HUES64 (cell line): ENCODE data around the gene PRODH2.

Source experiments
- H3K27ac ChIP-seq: 2 replicates; pipeline ENCODE4 v1.7.0; 2013; ENCODE audit warnings: low read depth, low read length, inconsistent platforms
- H3K27me3 ChIP-seq: 2 replicates; pipeline ENCODE4 v1.6.1; 2013; ENCODE audit warnings: mild to moderate bottlenecking, low read length; ENCODE audit not compliant: insufficient read depth
- H3K36me3 ChIP-seq: 2 replicates; pipeline ENCODE4 v1.6.1; 2013; ENCODE audit warnings: mild to moderate bottlenecking, low read length; ENCODE audit not compliant: insufficient read depth
- H3K4me1 ChIP-seq: 2 replicates; pipeline ENCODE4 v1.6.1; 2013; ENCODE audit warnings: mild to moderate bottlenecking, low read length, moderate library complexity; ENCODE audit not compliant: insufficient read depth
- H3K4me3 ChIP-seq: 2 replicates; pipeline ENCODE4 v1.5.1; 2013; ENCODE audit warnings: mild to moderate bottlenecking, low read length, moderate library complexity
- H3K9ac ChIP-seq: 2 replicates; pipeline ENCODE4 v1.6.1; 2013; ENCODE audit warnings: mild to moderate bottlenecking, low read depth, low read length
- H3K9me3 ChIP-seq: 2 replicates; pipeline ENCODE4 v1.6.1; 2013; ENCODE audit warnings: low read depth, low read length; ENCODE audit not compliant: insufficient read depth
- WGBS: fragments of 150-250, 120-280 bp; methylation state at CpG from one replicate; pipeline ENCODE4 v1.1.7; 2013; ENCODE audit warnings: missing lambda C conversion rate; 5-methylcytosine and 5-hydroxymethylcytosine counted together

The PRODH2 gene

DNA sequence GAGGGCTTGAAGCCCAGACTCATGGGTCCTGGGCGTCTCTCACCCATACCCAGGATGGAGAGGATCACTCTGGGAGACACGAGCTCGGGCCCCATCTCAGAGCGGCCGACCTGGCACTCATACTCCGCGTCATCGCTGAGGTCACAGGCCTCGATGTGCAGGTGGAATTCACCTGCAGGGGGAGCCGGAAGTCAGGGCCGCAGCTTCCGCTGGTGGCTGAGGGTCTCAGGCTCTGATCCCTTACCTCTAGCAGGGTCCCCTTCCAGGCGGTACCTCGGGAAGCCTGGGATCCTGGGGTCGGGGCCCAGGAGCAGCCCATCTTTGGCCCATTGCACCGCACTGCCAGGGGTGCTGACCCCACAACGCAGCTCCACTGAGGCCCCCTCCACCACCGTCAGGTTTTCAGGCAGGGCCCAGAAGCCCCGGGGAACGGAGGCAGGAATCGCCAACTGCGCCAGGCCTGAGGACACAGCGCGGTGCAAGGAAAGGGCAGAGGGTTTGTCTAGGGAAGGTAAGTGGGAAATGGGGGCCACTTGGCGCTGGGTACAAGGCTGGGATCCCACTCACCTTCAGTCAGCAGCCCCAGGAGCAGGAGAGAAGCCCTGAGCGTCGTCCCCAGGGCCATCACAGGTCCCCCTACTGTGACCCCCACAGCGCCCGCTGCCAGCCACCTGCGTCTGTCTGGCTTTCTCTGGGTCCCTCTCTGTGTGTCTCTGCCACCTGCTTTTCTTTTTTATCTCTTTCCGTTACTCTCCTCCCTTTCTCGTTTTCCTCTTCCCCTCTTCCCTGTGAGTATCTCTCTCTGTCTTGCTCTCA lies 38.8 kb upstream of the PRODH2 start:
- no peak overlapping the region for H3K27ac ChIP-seq
- H3K36me3 ChIP-seq, result no peaks in the 10 kb centered on the region
- peaks cover 55% of the 10 kb centered on the region for H3K27me3 ChIP-seq
- H3K9me3 ChIP-seq, result no peaks in the 10 kb centered on the region
- peak overlapping the region; percentile 20; the same call in 1 of the 2 replicates for H3K4me3 ChIP-seq
- no peak overlapping the region for H3K9ac ChIP-seq
- H3K4me1 ChIP-seq, result no peaks in the 10 kb centered on the region
- WGBS, result 58% methylated on average over 32 of the region's 32 CpGs

DNA sequence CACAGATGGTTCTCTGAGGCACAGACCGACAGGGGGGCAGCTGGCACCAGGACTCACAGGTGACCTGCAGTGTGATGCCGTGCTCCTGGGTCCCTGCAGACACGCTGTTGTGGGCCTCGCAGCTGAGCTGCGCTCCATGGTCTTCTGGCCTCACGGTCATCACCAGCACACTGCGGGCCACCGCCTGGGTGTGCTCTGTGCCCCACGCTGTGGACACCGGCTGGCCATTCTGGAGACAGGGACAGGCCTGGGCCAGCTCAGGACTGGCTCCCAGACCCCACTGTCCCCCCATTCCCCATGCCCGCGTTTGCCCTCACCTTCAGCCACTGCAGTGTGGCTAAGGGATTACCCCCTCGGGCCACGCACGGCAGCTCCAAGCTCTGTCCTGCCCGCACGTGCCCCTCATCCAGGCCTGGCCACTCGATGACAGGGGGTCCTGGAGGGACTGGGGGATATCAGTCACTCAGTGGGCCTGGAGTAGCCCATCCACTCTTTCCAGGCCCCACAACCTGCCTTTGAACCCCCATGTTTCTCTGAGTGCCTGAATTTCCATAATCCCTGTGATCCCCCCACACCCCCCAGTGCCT lies 36.4 kb upstream of the PRODH2 start:
- H3K36me3 ChIP-seq, result no peaks in the 10 kb centered on the region
- H3K27ac ChIP-seq, result no peak overlapping the region
- H3K4me1 ChIP-seq, result no peaks in the 10 kb centered on the region
- H3K9me3 ChIP-seq, result no peaks in the 10 kb centered on the region
- no peak overlapping the region for H3K9ac ChIP-seq
- peaks cover 59% of the 10 kb centered on the region for H3K27me3 ChIP-seq
- WGBS, result 91% methylated on average over 18 of the region's 18 CpGs
- no peak overlapping the region for H3K4me3 ChIP-seq

DNA sequence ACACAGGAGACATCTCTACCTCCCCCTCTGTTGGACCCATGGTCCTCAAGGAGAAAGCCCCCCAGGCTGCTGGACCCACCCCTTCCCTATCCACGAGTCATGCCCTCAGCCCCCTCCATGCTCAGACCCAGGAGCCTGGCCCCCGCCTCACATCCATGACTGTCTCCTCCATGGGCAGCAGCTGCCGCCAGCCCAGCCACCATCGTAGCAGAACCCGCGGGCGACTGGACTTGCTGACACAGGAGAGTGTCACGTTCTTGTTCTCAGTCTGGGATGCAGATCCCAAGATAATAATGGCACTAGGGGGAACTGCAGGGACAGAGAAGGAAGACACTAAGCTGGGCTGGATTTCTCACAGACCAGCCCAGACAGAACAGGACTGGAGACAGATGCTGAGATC lies 35.8 kb upstream of the PRODH2 start:
- no peaks in the 10 kb centered on the region for H3K36me3 ChIP-seq
- H3K27ac ChIP-seq, result no peak overlapping the region
- H3K27me3 ChIP-seq, result peaks cover 64% of the 10 kb centered on the region
- H3K9me3 ChIP-seq, result no peaks in the 10 kb centered on the region
- no peak overlapping the region for H3K4me3 ChIP-seq
- WGBS, result 86% methylated on average over 8 of the region's 8 CpGs
- H3K9ac ChIP-seq, result no peak overlapping the region
- H3K4me1 ChIP-seq, result no peaks in the 10 kb centered on the region; the same call in 1 of the 2 replicates

GRCh38 chr19:35847911-35848310 lies 35.3 kb upstream of the PRODH2 start:
- WGBS, result 87% methylated on average over 8 of the region's 8 CpGs

GRCh38 chr19:35846038-35846668 lies 33.5 kb upstream of the PRODH2 start:
- peaks cover 87% of the 10 kb centered on the region for H3K27me3 ChIP-seq
- H3K9ac ChIP-seq, result no peak overlapping the region
- 5% methylated on average over 26 of the region's 26 CpGs for WGBS
- H3K36me3 ChIP-seq, result no peaks in the 10 kb centered on the region
- H3K9me3 ChIP-seq, result no peaks in the 10 kb centered on the region
- H3K4me1 ChIP-seq, result no peaks in the 10 kb centered on the region; the same call in 1 of the 2 replicates
- no peak overlapping the region for H3K27ac ChIP-seq
- peak overlapping the region; percentile 55 for H3K4me3 ChIP-seq

More at GRCh38 chr19:35847911-35848310, 35.3 kb upstream of the PRODH2 start:
- no peak overlapping the region for H3K27ac ChIP-seq
- H3K9ac ChIP-seq, result no peak overlapping the region
- H3K36me3 ChIP-seq, result no peaks in the 10 kb centered on the region
- H3K9me3 ChIP-seq, result no peaks in the 10 kb centered on the region
- H3K4me3 ChIP-seq, result no peak overlapping the region
- peaks cover 70% of the 10 kb centered on the region for H3K27me3 ChIP-seq
- no peaks in the 10 kb centered on the region; the same call in 1 of the 2 replicates for H3K4me1 ChIP-seq

DNA sequence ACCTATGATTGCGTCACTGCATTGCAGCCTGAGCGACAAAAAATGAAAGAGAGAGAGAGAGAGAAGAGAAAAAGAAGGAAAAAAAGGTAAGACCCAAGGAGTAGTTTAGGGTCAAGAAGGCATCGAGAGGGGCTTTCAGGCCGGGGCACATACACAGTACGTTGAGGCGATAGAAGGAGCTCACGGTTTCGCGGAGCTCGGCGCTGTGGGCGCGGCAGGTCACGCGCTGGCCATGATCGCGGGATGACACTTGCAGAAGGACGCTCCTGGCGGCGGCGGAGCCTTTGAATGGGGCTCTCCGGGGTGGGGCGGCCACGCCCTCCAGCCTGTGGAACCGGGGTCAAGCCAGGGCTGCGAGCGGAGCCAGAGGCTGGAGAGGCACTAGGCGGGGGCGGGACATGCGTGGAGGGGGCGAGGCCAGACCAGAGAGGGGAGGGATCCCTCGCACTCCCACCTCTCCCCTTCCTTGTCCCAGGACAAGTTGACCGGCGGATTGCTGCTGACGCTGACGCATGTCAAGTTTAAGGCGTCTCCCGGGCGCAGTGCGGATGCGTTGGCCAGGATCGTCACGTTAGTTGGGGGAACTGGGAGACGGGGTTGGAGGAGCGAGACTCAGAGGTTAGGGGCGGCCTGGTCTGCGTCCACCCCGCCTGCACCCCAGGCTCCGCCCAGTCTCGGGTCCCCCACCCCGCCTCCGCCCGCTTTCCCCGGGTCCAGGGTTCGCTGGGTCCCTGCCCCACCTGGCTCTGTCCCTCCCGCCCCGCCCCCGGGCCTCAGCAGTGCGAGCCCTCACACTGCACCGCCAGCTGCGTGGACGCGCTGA lies 32.8 kb upstream of the PRODH2 start:
- Histone ChIP-seq H3K4me1 (no peaks in the 10 kb centered on the region; the same call in 1 of the 2 replicates), H3K36me3 (no peaks in the 10 kb centered on the region), H3K9me3 (no peaks in the 10 kb centered on the region), H3K4me3 (peak overlapping the region; percentile 55), H3K27me3 (peaks cover 82% of the 10 kb centered on the region), H3K27ac (no peak overlapping the region), H3K9ac (no peak overlapping the region)
- 4% methylated on average over 63 of the region's 63 CpGs for WGBS

DNA sequence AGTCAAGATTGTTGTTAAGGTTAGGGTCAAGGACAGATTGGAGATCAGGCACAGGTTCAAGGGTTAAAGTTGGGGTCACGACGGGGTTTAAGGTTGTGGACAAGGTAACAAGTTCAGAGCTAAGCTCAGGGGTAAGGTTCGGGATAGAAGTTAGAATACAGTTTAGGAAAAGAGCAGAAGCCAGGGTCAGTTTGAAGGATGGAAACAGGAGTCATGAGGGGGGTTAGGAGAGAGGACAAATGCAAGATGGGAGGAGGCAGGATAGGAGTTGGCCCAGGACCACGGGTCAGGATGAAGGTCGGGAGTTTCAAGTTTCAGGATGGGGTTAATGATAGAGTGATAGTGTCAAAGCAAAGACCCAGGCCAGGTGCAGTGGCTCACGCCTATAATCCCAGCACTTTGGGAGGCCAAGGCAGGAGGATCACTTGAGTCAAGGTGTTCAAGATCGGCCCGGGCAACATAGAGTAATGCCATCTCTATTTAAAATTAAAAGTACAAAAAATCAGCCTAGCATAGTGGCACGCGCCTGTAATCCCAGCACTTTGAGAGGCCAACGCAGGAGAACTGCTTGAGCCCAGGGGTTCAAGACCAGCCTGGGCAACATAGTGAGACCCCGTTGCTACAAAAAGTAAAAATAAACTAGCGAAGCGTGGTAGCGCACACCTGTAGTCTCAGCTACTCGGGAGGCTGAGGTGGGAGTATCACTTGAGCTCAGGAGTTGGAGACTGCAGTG lies 32.0 kb upstream of the PRODH2 start:
- H3K4me3 ChIP-seq, result peak overlapping the region; percentile 55; the same call in 1 of the 2 replicates
- H3K27me3 ChIP-seq, result peaks cover 77% of the 10 kb centered on the region
- no peaks in the 10 kb centered on the region for H3K9me3 ChIP-seq
- H3K27ac ChIP-seq, result no peak overlapping the region
- H3K9ac ChIP-seq, result no peak overlapping the region
- no peaks in the 10 kb centered on the region; the same call in 1 of the 2 replicates for H3K4me1 ChIP-seq
- no peaks in the 10 kb centered on the region for H3K36me3 ChIP-seq
- WGBS, result 64% methylated on average over 16 of the region's 16 CpGs

GRCh38 chr19:35843676-35844481 lies 31.2 kb upstream of the PRODH2 start:
- H3K27me3 ChIP-seq, result peaks cover 69% of the 10 kb centered on the region
- H3K36me3 ChIP-seq, result no peaks in the 10 kb centered on the region
- H3K27ac ChIP-seq, result no peak overlapping the region
- no peak overlapping the region for H3K9ac ChIP-seq
- H3K9me3 ChIP-seq, result no peaks in the 10 kb centered on the region
- no peaks in the 10 kb centered on the region; the same call in 1 of the 2 replicates for H3K4me1 ChIP-seq
- 17% methylated on average over 42 of the region's 42 CpGs for WGBS
- peak overlapping the region; percentile 42; the same call in 1 of the 2 replicates for H3K4me3 ChIP-seq

DNA sequence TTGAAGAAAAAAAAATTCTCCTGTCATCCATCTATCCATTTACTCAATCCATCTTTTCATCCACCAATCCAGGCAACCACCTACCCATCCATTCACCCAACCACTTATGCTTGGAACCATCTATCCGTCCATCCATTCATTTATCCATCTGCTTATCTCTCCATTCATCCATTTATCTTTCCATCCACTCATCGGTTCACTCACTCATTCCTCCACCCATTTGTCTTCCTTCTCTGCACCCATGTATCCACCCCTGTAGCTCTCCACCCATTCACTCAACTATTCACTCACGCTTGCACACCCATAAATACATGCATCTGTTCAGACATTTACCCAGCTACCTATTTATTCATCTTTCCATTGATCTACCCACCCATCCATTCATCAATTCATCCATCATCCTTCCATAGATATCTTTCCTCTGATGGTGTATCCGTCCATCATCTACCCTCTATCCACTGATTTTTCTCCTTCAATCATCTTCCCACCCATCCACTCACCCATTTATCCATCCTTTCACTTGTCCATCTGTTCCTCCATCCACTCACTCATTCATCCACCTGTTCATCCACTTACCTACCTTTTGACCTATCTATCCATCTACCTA lies 30.1 kb upstream of the PRODH2 start:
- WGBS, result 82% methylated on average over 4 of the region's 4 CpGs
- H3K27ac ChIP-seq, result no peak overlapping the region
- peaks cover 61% of the 10 kb centered on the region for H3K27me3 ChIP-seq
- no peaks in the 10 kb centered on the region for H3K36me3 ChIP-seq
- no peaks in the 10 kb centered on the region; the same call in 1 of the 2 replicates for H3K4me1 ChIP-seq
- no peaks in the 10 kb centered on the region for H3K9me3 ChIP-seq
- no peak overlapping the region for H3K4me3 ChIP-seq
- no peak overlapping the region for H3K9ac ChIP-seq
